ENCODE results near the gene ABHD17A.

The ABHD17A gene

GRCh38 chr19:1830568-1830967 lies 54.7 kb downstream of the ABHD17A start:
- no peak overlapping the region for H3K27ac ChIP-seq (ENCODE audit: low read depth, low read length)
- H3K4me1 ChIP-seq (ENCODE audit: control insufficient read depth, insufficient read depth, low read length): peaks cover 3% of the 10 kb centered on the region; the same call in 1 of the 2 replicates
- no peaks in the 10 kb centered on the region for H3K27me3 ChIP-seq (ENCODE audit: control insufficient read depth, insufficient read depth, low read length)
- peaks cover 21% of the 10 kb centered on the region; the same call in 1 of the 2 replicates for H3K36me3 ChIP-seq (ENCODE audit: control insufficient read depth, insufficient read depth, low read length)
- H3K9me3 ChIP-seq (ENCODE audit: control insufficient read depth, insufficient read depth, low read length): no peaks in the 10 kb centered on the region
- no peak overlapping the region for H3K9ac ChIP-seq (ENCODE audit: low read depth, low read length)
- no peak overlapping the region for H3K4me3 ChIP-seq (ENCODE audit: low read depth, low read length)

- H3K4me3 ChIP-seq (ENCODE audit: low read depth, low read length): no peak overlapping the region
- no peak overlapping the region for H3K27ac ChIP-seq (ENCODE audit: low read depth, low read length)
- peaks cover 21% of the 10 kb centered on the region; the same call in 1 of the 2 replicates for H3K36me3 ChIP-seq (ENCODE audit: control insufficient read depth, insufficient read depth, low read length)
- H3K9me3 ChIP-seq (ENCODE audit: control insufficient read depth, insufficient read depth, low read length): no peaks in the 10 kb centered on the region
- no peak overlapping the region for H3K9ac ChIP-seq (ENCODE audit: low read depth, low read length)
- H3K4me1 ChIP-seq (ENCODE audit: control insufficient read depth, insufficient read depth, low read length): peaks cover 3% of the 10 kb centered on the region; the same call in 1 of the 2 replicates
- H3K27me3 ChIP-seq (ENCODE audit: control insufficient read depth, insufficient read depth, low read length): no peaks in the 10 kb centered on the region
Observed at GRCh38 chr19:1829958-1830357, 55.3 kb downstream of the ABHD17A start.

GRCh38 chr19:1828279-1829238 lies 56.7 kb downstream of the ABHD17A start:
- Histone ChIP-seq H3K9me3 (ENCODE audit: control insufficient read depth, insufficient read depth, low read length) (no peaks in the 10 kb centered on the region), H3K27me3 (ENCODE audit: control insufficient read depth, insufficient read depth, low read length) (no peaks in the 10 kb centered on the region), H3K4me1 (ENCODE audit: control insufficient read depth, insufficient read depth, low read length) (peaks cover 3% of the 10 kb centered on the region; the same call in 1 of the 2 replicates), H3K4me3 (ENCODE audit: low read depth, low read length) (no peak overlapping the region), H3K36me3 (ENCODE audit: control insufficient read depth, insufficient read depth, low read length) (peaks cover 30% of the 10 kb centered on the region), H3K27ac (ENCODE audit: low read depth, low read length) (no peak overlapping the region), H3K9ac (ENCODE audit: low read depth, low read length) (no peak overlapping the region)

GRCh38 chr19:1827566-1828278 lies 57.6 kb downstream of the ABHD17A start:
- no peak overlapping the region for H3K27ac ChIP-seq (ENCODE audit: low read depth, low read length)
- H3K9me3 ChIP-seq (ENCODE audit: control insufficient read depth, insufficient read depth, low read length): no peaks in the 10 kb centered on the region
- H3K4me3 ChIP-seq (ENCODE audit: low read depth, low read length): no peak overlapping the region
- peaks cover 3% of the 10 kb centered on the region; the same call in 1 of the 2 replicates for H3K4me1 ChIP-seq (ENCODE audit: control insufficient read depth, insufficient read depth, low read length)
- H3K27me3 ChIP-seq (ENCODE audit: control insufficient read depth, insufficient read depth, low read length): no peaks in the 10 kb centered on the region
- peaks cover 38% of the 10 kb centered on the region for H3K36me3 ChIP-seq (ENCODE audit: control insufficient read depth, insufficient read depth, low read length)
- no peak overlapping the region for H3K9ac ChIP-seq (ENCODE audit: low read depth, low read length)
